Measurements from ENCODE around the gene ZNF530.
A peak's percentile ranks its signal among the peaks of the same experiment; 100 is the strongest.

ZNF530 gene

GRCh38 chr19:57599761-57600383, at the start of gene ZNF530:
Gene ZNF530 (plus strand): TSS chr19:57599885. CDS start chr19:57604346, 4,461 bp downstream.
- TF ChIP-seq CTCF (IDR thresholded peaks at IDR 0.05; ENCODE audit: extremely low read depth, missing control alignments), result no peak
- DNase-seq (ENCODE audit: low spot score), result peak; percentile 93

GRCh38 chr19:57552432-57552831, 47.3 kb upstream of the ZNF530 start:
- DNase-seq (ENCODE audit: low spot score), result no peak
- no peak for TF ChIP-seq CTCF (IDR thresholded peaks at IDR 0.05; ENCODE audit: extremely low read depth, missing control alignments)

GRCh38 chr19:57557659-57558058, 42.0 kb upstream of the ZNF530 start:
- TF ChIP-seq CTCF (IDR thresholded peaks at IDR 0.05; ENCODE audit: extremely low read depth, missing control alignments), result no peak
- no peak for DNase-seq (ENCODE audit: low spot score)

- no peak for TF ChIP-seq CTCF (IDR thresholded peaks at IDR 0.05; ENCODE audit: extremely low read depth, missing control alignments)
- no peak for DNase-seq (ENCODE audit: low spot score)
Measured at GRCh38 chr19:57558525-57558924, 41.2 kb upstream of the ZNF530 start.

GRCh38 chr19:57559008-57559403, 40.7 kb upstream of the ZNF530 start:
- TF ChIP-seq CTCF (IDR thresholded peaks at IDR 0.05; ENCODE audit: extremely low read depth, missing control alignments), result no peak
- DNase-seq (ENCODE audit: low spot score), result peak; percentile 45

GRCh38 chr19:57559404-57560025, 40.2 kb upstream of the ZNF530 start, which contains the start of gene ZNF550:
Gene ZNF550 (minus strand): TSS chr19:57559863. CDS start chr19:57559682, 181 bp downstream.
- DNase-seq (ENCODE audit: low spot score), result peak; percentile 91
- TF ChIP-seq CTCF (IDR thresholded peaks at IDR 0.05; ENCODE audit: extremely low read depth, missing control alignments), result no peak

GRCh38 chr19:57560049-57560491, 39.6 kb upstream of the ZNF530 start:
- no peak for TF ChIP-seq CTCF (IDR thresholded peaks at IDR 0.05; ENCODE audit: extremely low read depth, missing control alignments)
- DNase-seq (ENCODE audit: low spot score), result no peak

Data from GM20000 (cell line).